PC-3 (cell line): ENCODE results near the gene STAT6. TPM values are rescaled to one million over a fixed set of nuclear protein-coding genes. Genes with fewer than 3 reads are reported as not detected.

Experiments
- ATAC-seq: fragments of 200-7000 bp; cut with Tn5 transposase; 2 replicates; pipeline ENCODE4 v1.9.1; 2020; ENCODE audit warnings: mild to moderate bottlenecking, moderate library complexity
- BruUV-seq: library from RNA; stranded (reverse); fragments of 400-500 nt; replicated peaks from 2 replicates; lab custom pipeline; 2021; lab: Mats Ljungman, UMichigan
- CTCF ChIA-PET: fragments of 300-600 bp; sonication (Branson Sonifier 250); formaldehyde crosslinking; loops from one replicate; lab custom pipeline; 2022; ENCODE audit warnings: antibody characterized with exemption; lab: Charles Lee
- POLR2A ChIA-PET: fragments of 300-600 bp; sonication (Branson Sonifier 250); formaldehyde crosslinking; loops from one replicate; lab custom pipeline; 2022; ENCODE audit warnings: antibody characterized with exemption; ENCODE audit not compliant: unreplicated experiment; lab: Charles Lee
- DNase-seq: peaks from one replicate; pipeline ENCODE4 v3.0.0-alpha.2; 2015
- H2AFZ ChIP-seq: fragments of 300-600 bp; sonication (generic); 2 replicates; pipeline ENCODE4 v1.6.0; 2016; ENCODE audit warnings: antibody characterized with exemption, low read length
- H3F3A ChIP-seq: fragments of 300-600 bp; sonication (generic); one replicate; pipeline ENCODE4 v1.6.0; 2017; ENCODE audit warnings: antibody characterized with exemption, low read length, control low read depth, mild to moderate bottlenecking; ENCODE audit not compliant: unreplicated experiment
- H3K27ac ChIP-seq: fragments of 300-600 bp; sonication (generic); 2 replicates; pipeline ENCODE4 v1.5.1; 2016; ENCODE audit warnings: mild to moderate bottlenecking, low read length
- H3K27me3 ChIP-seq: fragments of 300-600 bp; sonication (generic); 2 replicates; pipeline ENCODE4 v1.6.1; 2016; ENCODE audit warnings: low read length, mixed read lengths
- H3K36me3 ChIP-seq: fragments of 300-600 bp; sonication (generic); 2 replicates; pipeline ENCODE4 v1.6.1; 2016; ENCODE audit warnings: low read depth, mixed run types, low read length, mixed read lengths
- H3K4me1 ChIP-seq: fragments of 300-600 bp; sonication (generic); 2 replicates; pipeline ENCODE4 v1.5.1; 2016; ENCODE audit warnings: low read length; ENCODE audit not compliant: insufficient read depth
- H3K4me2 ChIP-seq: fragments of 300-600 bp; sonication (generic); 2 replicates; pipeline ENCODE4 v1.6.0; 2016; ENCODE audit warnings: low read length
- H3K4me3 ChIP-seq: fragments of 300-600 bp; sonication (generic); 2 replicates; pipeline ENCODE4 v1.5.1; 2016; ENCODE audit warnings: mild to moderate bottlenecking, low read length, mixed read lengths
- H3K79me2 ChIP-seq: fragments of 300-600 bp; sonication (generic); 2 replicates; pipeline ENCODE4 v1.6.1; 2017; ENCODE audit warnings: low read length, mixed read lengths
- H3K9ac ChIP-seq: fragments of 300-600 bp; sonication (generic); 2 replicates; pipeline ENCODE4 v1.6.0; 2016; ENCODE audit warnings: mild to moderate bottlenecking, low read length
- H3K9me2 ChIP-seq: fragments of 300-600 bp; sonication (generic); replicated peaks from 2 replicates; pipeline ENCODE4 v1.6.1; 2016; ENCODE audit warnings: mixed run types, low read length, mixed read lengths
- H3K9me3 ChIP-seq: fragments of 300-600 bp; sonication (generic); 2 replicates; pipeline ENCODE4 v1.6.1; 2016; ENCODE audit warnings: low read length, mixed read lengths
- H4K20me1 ChIP-seq: fragments of 300-600 bp; sonication (generic); 2 replicates; pipeline ENCODE4 v1.6.1; 2016; ENCODE audit warnings: low read length, mixed read lengths
- CTCF ChIP-seq: fragments of 300-600 bp; sonication (generic); conservative IDR thresholded peaks from 2 replicates; pipeline ENCODE4 v1.5.1; 2017; ENCODE audit warnings: antibody characterized with exemption, low read depth, mild to moderate bottlenecking, low read length
- EZH2 ChIP-seq: fragments of 300-600 bp; sonication (generic); IDR thresholded peaks from one replicate; pipeline ENCODE4 v1.6.1; 2017; ENCODE audit warnings: antibody characterized with exemption, mild to moderate bottlenecking, low read length; ENCODE audit not compliant: unreplicated experiment
- EZH2phosphoT487 ChIP-seq: fragments of 300-600 bp; sonication (generic); IDR thresholded peaks from 2 replicates; pipeline ENCODE4 v1.6.1; 2018; ENCODE audit warnings: mild to moderate bottlenecking, antibody characterized with exemption, low read length, borderline replicate concordance
- intact Hi-C: fragments of 100-400 bp; cut with micrococcal nuclease; formaldehyde crosslinking; loops from 2 replicates; pipeline ENCODE4 v1.9.0; 2023
- total RNA-seq: library from RNA; depleted of rRNA; stranded (reverse); fragments of >200 nt; gene quantifications from 2 replicates; pipeline ENCODE4 v1.2.3, GENCODE V29; 2014

The STAT6 gene
- total RNA-seq, 1 experiment from 2014 or later, result 28.4 TPM

GRCh38 chr12:57107456-57108155 lies 3.6 kb downstream of the STAT6 start:
- Histone ChIP-seq H3K36me3 (no peaks in the 10 kb centered on the region), H2AFZ (no peak overlapping the region), H3K27ac (no peak overlapping the region), H4K20me1 (no peaks in the 10 kb centered on the region), H3K9me2 (no peaks in the 10 kb centered on the region), H3F3A (no peaks in the 10 kb centered on the region), H3K9ac (no peak overlapping the region), H3K4me1 (peaks cover 27% of the 10 kb centered on the region), H3K79me2 (no peaks in the 10 kb centered on the region), H3K9me3 (no peaks in the 10 kb centered on the region), H3K4me3 (no peak overlapping the region), H3K27me3 (no peaks in the 10 kb centered on the region), H3K4me2 (no peak overlapping the region)
- TF ChIP-seq EZH2 (no peak), EZH2phosphoT487 (no peak), CTCF (no peak)
- intact Hi-C loops, result no loop called here
- BruUV-seq, result no TSS peak
- ATAC-seq, result no peak
- POLR2A ChIA-PET, result no interaction called here
- CTCF ChIA-PET, result no interaction called here
- DNase-seq, result no peak

- Histone ChIP-seq H3K9ac (no peak overlapping the region), H3K9me3 (no peaks in the 10 kb centered on the region), H3K4me2 (no peak overlapping the region), H3F3A (no peaks in the 10 kb centered on the region), H2AFZ (no peak overlapping the region), H3K4me1 (peaks cover 25% of the 10 kb centered on the region), H3K27me3 (no peaks in the 10 kb centered on the region), H3K4me3 (no peak overlapping the region), H3K79me2 (no peaks in the 10 kb centered on the region), H3K9me2 (no peaks in the 10 kb centered on the region), H3K36me3 (no peaks in the 10 kb centered on the region), H3K27ac (no peak overlapping the region), H4K20me1 (no peaks in the 10 kb centered on the region)
- no peak for DNase-seq
- ChIA-PET CTCF (no interaction called here), POLR2A (no interaction called here)
- BruUV-seq, result no TSS peak
- no peak for TF ChIP-seq EZH2
- no peak for TF ChIP-seq EZH2phosphoT487
- TF ChIP-seq CTCF, result no peak
- ATAC-seq, result no peak
- intact Hi-C loops, result no loop called here
Measured at GRCh38 chr12:57106021-57106708, 5.0 kb downstream of the STAT6 start.
